ENCODE data around the gene LARGE1.

- no peak for TF ChIP-seq CTCF (IDR thresholded peaks at IDR 0.05)
- TF ChIP-seq POLR2A (IDR thresholded peaks at IDR 0.05) = no peak
These were observed 537.8 kb downstream of the LARGE1 start for GRCh38 chr22:33382436-33382835.
